ENCODE data around the gene LARGE2.

LARGE2 gene

DNA sequence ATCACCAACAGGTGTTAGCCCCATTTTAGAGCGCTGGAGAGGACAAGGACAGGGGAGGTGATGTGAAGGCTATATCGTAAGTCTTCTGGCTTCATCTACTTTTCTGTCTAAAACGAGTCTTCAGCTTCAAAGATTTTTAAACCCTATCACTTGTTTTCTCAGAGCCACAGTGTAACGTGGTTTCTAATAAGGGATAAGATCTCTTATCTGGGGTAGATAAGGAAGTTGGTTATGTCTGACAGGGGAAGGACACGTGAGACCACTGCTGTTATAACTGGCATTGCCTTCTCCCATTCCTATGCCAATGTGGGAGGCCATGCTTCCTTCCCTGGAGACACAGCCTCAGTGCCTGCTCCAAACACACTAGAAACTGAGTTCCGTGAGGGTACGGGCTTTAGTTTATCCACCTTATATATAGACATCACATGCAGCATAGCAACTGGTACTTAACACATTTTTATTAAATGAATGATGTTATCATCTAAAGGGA lies 39.3 kb downstream of the LARGE2 start:
- no peak for DNase-seq (ENCODE audit: low spot score)

DNA sequence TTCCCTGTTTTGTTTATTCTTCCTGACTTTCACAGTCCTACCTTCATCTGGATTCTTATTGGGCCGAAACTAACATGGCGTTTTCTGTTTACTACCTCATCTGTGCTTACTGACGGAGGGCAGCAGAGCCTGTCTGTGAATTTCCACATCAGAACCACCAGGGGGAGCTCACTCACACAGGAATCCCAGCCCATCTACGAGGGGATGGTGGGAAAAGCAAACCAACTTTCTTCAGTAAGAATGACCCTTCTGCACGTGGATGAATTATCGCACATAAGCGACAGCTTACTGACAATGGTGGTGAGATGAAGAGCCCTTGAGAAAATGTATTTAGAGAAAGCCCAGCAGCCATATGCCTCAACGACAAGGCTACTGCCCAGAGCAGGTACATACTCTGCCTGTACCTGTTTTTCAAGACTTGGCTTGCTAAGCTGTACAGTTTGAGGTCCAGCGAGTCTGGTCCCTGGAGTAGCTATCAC lies 42.5 kb downstream of the LARGE2 start:
- peak; percentile 80 for DNase-seq (ENCODE audit: low spot score)

- DNase-seq (ENCODE audit: low spot score) = no peak
These were observed 45.0 kb downstream of the LARGE2 start for GRCh38 chr11:45967506-45967905.

- no peak for DNase-seq (ENCODE audit: low spot score)
These were observed 46.4 kb downstream of the LARGE2 start for GRCh38 chr11:45968901-45969300.

DNA sequence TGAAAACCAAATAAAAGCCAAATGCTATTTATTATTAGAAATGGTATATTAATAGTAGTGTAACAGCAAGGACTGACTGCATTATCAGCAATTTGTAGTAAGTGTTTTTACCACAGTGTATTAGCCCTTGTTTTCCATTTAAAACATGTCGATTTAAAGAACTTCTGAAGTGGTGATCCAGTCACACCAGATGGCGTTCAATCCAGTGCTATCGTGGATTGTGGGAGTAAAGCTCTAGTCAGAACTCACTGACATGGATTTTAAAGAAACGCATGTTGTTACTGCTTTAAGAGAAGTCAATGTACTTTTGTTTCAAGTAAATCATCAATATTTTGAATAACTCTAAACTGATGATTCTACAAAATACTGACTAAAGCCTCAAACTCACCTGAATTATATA lies 51.1 kb downstream of the LARGE2 start:
- DNase-seq (ENCODE audit: low spot score) = no peak

- peak; percentile 25 for DNase-seq (ENCODE audit: low spot score)
These were observed 52.4 kb downstream of the LARGE2 start for GRCh38 chr11:45974806-45975205.
